Activated CD8-positive, alpha-beta memory T cell treated with anti-CD3 and anti-CD28 coated beads for 48 hours (primary cell): ENCODE measurements around the gene SLC30A3.

Experiments
- DNase-seq, 3 experiments: peaks; one replicate each; pipeline ENCODE4 v3.0.0-alpha.2; 2020; ENCODE audit warnings: low read depth in 2 of 3, low spot score in 2 of 3

SLC30A3 gene

GRCh38 chr2:27206346-27206745 is 56.5 kb downstream of the SLC30A3 start:
- DNase-seq: no peak

- no peak for DNase-seq
These were observed 57.6 kb downstream of the SLC30A3 start for GRCh38 chr2:27205206-27205605.

- DNase-seq: no peak
These were observed 58.3 kb downstream of the SLC30A3 start for GRCh38 chr2:27204566-27204965.

GRCh38 chr2:27203741-27204140 is 59.1 kb downstream of the SLC30A3 start:
- no peak for DNase-seq
